Thyroid gland (tissue), 4 donors: ENCODE measurements around the gene RAB11FIP4. TPM values are rescaled to one million over a fixed set of nuclear protein-coding genes. Genes with fewer than 3 reads are reported as not detected.

Source experiments
- DNase-seq, 2 donors: peaks; one replicate each; pipeline ENCODE4 v3.0.0-alpha.2; 2019
- H3K27ac ChIP-seq, 3 donors: fragments of 200-600 bp; sonication (generic); 1 replicate in 2 of 3; 2 replicates in 1 of 3; pipeline ENCODE4 v1.5.1; 2016 to 2019; ENCODE audit warnings: mild to moderate bottlenecking in 1 of 3, moderate library complexity in 1 of 3
- H3K27me3 ChIP-seq: fragments of 200-600 bp; sonication (generic); one replicate; pipeline ENCODE4 v1.5.1; 2019
- H3K36me3 ChIP-seq, 2 donors: fragments of 200-600 bp; sonication (generic); one replicate each; pipeline ENCODE4 v1.5.1; 2016 to 2019
- H3K4me1 ChIP-seq, 2 donors: fragments of 200-600 bp; sonication (generic); one replicate each; pipeline ENCODE4 v1.5.1; 2017 to 2019
- H3K4me3 ChIP-seq, 3 donors: fragments of 200-600 bp; sonication (generic); replicated peaks in 1 of 3; 1 replicate in 2 of 3; 2 replicates in 1 of 3; pipeline ENCODE4 v1.5.1; 2016; ENCODE audit warnings: mild to moderate bottlenecking in 1 of 3
- H3K9me3 ChIP-seq: fragments of 200-600 bp; sonication (generic); one replicate; pipeline ENCODE4 v1.5.1; 2017
- CTCF ChIP-seq, 6 experiments: fragments of 200-600 bp in 3 of 6; fragments of 450-650 bp in 3 of 6; sonication (generic) in 3 of 6; IDR thresholded peaks; one replicate each; pipeline ENCODE4 v1.5.1; 2016 to 2019; ENCODE audit warnings: antibody characterized with exemption in 6 of 6, mild to moderate bottlenecking in 2 of 6, inconsistent platforms in 1 of 6, moderate library complexity in 1 of 6
- POLR2A ChIP-seq, 2 donors: fragments of 450-650 bp; IDR thresholded peaks; one replicate each; pipeline ENCODE4 v1.6.1; 2017; ENCODE audit warnings: antibody characterized with exemption in 2 of 2, mild to moderate bottlenecking in 2 of 2, moderate library complexity in 1 of 2
- WGBS, 2 donors: methylation state at CpG; one replicate each; pipeline ENCODE4 v1.1.5; 2017; 5-methylcytosine and 5-hydroxymethylcytosine counted together
- intact Hi-C: fragments of 100-400 bp; cut with DNase I; formaldehyde crosslinking; loops from one replicate; pipeline ENCODE4 v1.15.1; 2023
- total RNA-seq, 4 donors: library from RNA; depleted of rRNA; stranded (reverse); fragments of >200 nt; gene quantifications; one replicate each; pipeline ENCODE4 v1.2.3, GENCODE V29; 2016

Gene RAB11FIP4
- total RNA-seq, 4 donors from 2014 or later, result 21.1 to 44.5 (median 24.9) TPM

GRCh38 chr17:31390748-31391495 is 553 bp upstream of the RAB11FIP4 start:
- Histone ChIP-seq H3K4me1 (peaks cover 3 to 14% of the 10 kb centered on the region in 2 donors), H3K36me3 (no peaks in the 10 kb centered on the region), H3K9me3 (no peaks in the 10 kb centered on the region), H3K27me3 (peaks cover 6% of the 10 kb centered on the region), H3K27ac (no peak overlapping the region), H3K4me3 (peak overlapping the region in 1 of 3 donors; percentile 13)
- TF ChIP-seq POLR2A (IDR thresholded peaks at IDR 0.05), result no peak
- TF ChIP-seq CTCF (IDR thresholded peaks at IDR 0.05), result no peak
- no peak for DNase-seq
- intact Hi-C loops, result no loop called here
- 26 to 31% methylated on average over 9 to 14 of the region's 56 CpGs for WGBS, 2 donors

- peaks cover 6% of the 10 kb centered on the region for H3K27me3 ChIP-seq
- DNase-seq, result no peak
- 38 to 71% methylated on average over 13 of the region's 52 CpGs for WGBS, 2 donors
- no peak overlapping the region for H3K27ac ChIP-seq
- H3K9me3 ChIP-seq, result no peaks in the 10 kb centered on the region
- intact Hi-C loops, result no loop called here
- H3K4me3 ChIP-seq, result peak overlapping the region in 1 of 3 donors; percentile 21
- no peaks in the 10 kb centered on the region for H3K36me3 ChIP-seq
- TF ChIP-seq POLR2A (IDR thresholded peaks at IDR 0.05) (no peak), CTCF (IDR thresholded peaks at IDR 0.05) (no peak)
- peaks cover 3 to 14% of the 10 kb centered on the region in 2 donors for H3K4me1 ChIP-seq
Observed at GRCh38 chr17:31392002-31392855, 754 bp downstream of the RAB11FIP4 start.

GRCh38 chr17:31392856-31393748 is 1.6 kb downstream of the RAB11FIP4 start:
- H3K36me3 ChIP-seq, result no peaks in the 10 kb centered on the region
- TF ChIP-seq POLR2A (IDR thresholded peaks at IDR 0.05) (no peak), CTCF (IDR thresholded peaks at IDR 0.05) (no peak)
- H3K9me3 ChIP-seq, result no peaks in the 10 kb centered on the region
- H3K27ac ChIP-seq, result no peak overlapping the region
- DNase-seq, result no peak
- H3K27me3 ChIP-seq, result peaks cover 6% of the 10 kb centered on the region
- intact Hi-C loops, result no loop called here
- peaks cover 3 to 14% of the 10 kb centered on the region in 2 donors for H3K4me1 ChIP-seq
- WGBS, 2 donors, result 74 to 81% methylated on average over 12 to 17 of the region's 17 CpGs
- H3K4me3 ChIP-seq, result no peak overlapping the region

GRCh38 chr17:31393749-31394146 is 2.3 kb downstream of the RAB11FIP4 start:
- H3K27ac ChIP-seq, result no peak overlapping the region
- no peaks in the 10 kb centered on the region for H3K9me3 ChIP-seq
- no peak for DNase-seq
- TF ChIP-seq POLR2A (IDR thresholded peaks at IDR 0.05) (no peak), CTCF (IDR thresholded peaks at IDR 0.05) (no peak)
- intact Hi-C loops, result no loop called here
- H3K4me1 ChIP-seq, result peaks cover 3 to 14% of the 10 kb centered on the region in 2 donors
- no peaks in the 10 kb centered on the region for H3K36me3 ChIP-seq
- no peak overlapping the region for H3K4me3 ChIP-seq
- 84 to 86% methylated on average over 7 of the region's 7 CpGs for WGBS, 2 donors
- peaks cover 6% of the 10 kb centered on the region for H3K27me3 ChIP-seq
